Measurements from ENCODE around the gene CDH23. TPM values are rescaled to one million over a fixed set of nuclear protein-coding genes. Genes with fewer than 3 reads are reported as not detected.

CDH23 gene
- total and polyA plus RNA-seq, 2 experiments from 2014 or later: 0.30 to 1.5 TPM

- Histone ChIP-seq H2AFZ (no peak overlapping the region), H3K27me3 (no peaks in the 10 kb centered on the region), H3K4me3 (no peak overlapping the region), H3K4me2 (no peak overlapping the region), H3K36me3 (replicated peaks; ENCODE audit: insufficient read depth, low read depth) (no peaks in the 10 kb centered on the region), H3K79me2 (no peaks in the 10 kb centered on the region), H4K20me1 (ENCODE audit: insufficient read depth, poor library complexity, severe bottlenecking) (no peaks in the 10 kb centered on the region), H3K27ac (no peak overlapping the region), H3K4me1 (ENCODE audit: insufficient read depth) (peaks cover 4% of the 10 kb centered on the region), H3K9me3 (ENCODE audit: low read depth) (no peaks in the 10 kb centered on the region), H3K9me2 (replicated peaks; ENCODE audit: insufficient read depth) (no peaks in the 10 kb centered on the region)
- WGBS (ENCODE audit: low lambda C conversion rate, missing lambda C conversion rate): 68% methylated on average over 11 of the region's 11 CpGs
- no peak for DNase-seq (ENCODE audit: low spot score)
- TF ChIP-seq EZH2 (IDR thresholded peaks at IDR 0.05; ENCODE audit: borderline replicate concordance): no peak
- TF ChIP-seq, protein P1, sequence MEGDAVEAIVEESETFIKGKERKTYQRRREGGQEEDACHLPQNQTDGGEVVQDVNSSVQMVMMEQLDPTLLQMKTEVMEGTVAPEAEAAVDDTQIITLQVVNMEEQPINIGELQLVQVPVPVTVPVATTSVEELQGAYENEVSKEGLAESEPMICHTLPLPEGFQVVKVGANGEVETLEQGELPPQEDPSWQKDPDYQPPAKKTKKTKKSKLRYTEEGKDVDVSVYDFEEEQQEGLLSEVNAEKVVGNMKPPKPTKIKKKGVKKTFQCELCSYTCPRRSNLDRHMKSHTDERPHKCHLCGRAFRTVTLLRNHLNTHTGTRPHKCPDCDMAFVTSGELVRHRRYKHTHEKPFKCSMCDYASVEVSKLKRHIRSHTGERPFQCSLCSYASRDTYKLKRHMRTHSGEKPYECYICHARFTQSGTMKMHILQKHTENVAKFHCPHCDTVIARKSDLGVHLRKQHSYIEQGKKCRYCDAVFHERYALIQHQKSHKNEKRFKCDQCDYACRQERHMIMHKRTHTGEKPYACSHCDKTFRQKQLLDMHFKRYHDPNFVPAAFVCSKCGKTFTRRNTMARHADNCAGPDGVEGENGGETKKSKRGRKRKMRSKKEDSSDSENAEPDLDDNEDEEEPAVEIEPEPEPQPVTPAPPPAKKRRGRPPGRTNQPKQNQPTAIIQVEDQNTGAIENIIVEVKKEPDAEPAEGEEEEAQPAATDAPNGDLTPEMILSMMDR (IDR thresholded peaks at IDR 0.05; ENCODE audit: poor library complexity): no peak
These were observed 264.4 kb downstream of the CDH23 start for GRCh38 chr10:71661060-71661622.

DNA sequence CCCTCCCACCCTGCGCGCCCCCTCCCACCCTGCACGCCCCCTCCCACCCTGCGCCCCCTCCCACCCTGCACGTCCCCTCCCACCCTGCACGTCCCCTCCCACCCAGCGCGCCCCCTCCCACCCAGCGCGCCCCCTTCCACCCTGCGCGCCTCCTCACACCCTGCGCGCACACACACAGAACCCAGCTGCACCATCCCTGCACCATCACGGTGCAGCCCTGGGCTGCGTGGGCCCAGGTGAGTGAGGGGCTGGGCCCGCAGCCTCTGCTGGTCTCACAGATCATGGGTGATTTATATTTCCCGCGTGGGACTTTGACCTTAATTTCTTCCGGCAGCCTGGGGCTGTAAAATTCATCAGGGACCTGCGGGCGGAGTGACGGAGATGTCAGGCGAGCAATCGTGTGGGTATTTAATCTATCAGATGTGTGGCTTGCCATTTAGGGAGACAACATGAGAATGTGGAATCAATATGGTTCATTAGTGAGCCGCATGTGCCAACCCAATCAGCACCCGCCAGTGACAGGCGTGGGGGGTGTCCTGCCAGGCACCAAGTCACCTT is 265.1 kb downstream of the CDH23 start:
- Histone ChIP-seq H3K27ac (no peak overlapping the region), H3K9me3 (ENCODE audit: low read depth) (no peaks in the 10 kb centered on the region), H3K36me3 (replicated peaks; ENCODE audit: insufficient read depth, low read depth) (no peaks in the 10 kb centered on the region), H3K4me1 (ENCODE audit: insufficient read depth) (peaks cover 12% of the 10 kb centered on the region), H3K79me2 (no peaks in the 10 kb centered on the region), H4K20me1 (ENCODE audit: insufficient read depth, poor library complexity, severe bottlenecking) (no peaks in the 10 kb centered on the region), H3K27me3 (no peaks in the 10 kb centered on the region), H2AFZ (no peak overlapping the region), H3K4me3 (no peak overlapping the region), H3K9me2 (replicated peaks; ENCODE audit: insufficient read depth) (no peaks in the 10 kb centered on the region), H3K4me2 (no peak overlapping the region)
- 88% methylated on average over 18 of the region's 28 CpGs for WGBS (ENCODE audit: low lambda C conversion rate, missing lambda C conversion rate)
- DNase-seq (ENCODE audit: low spot score): no peak
- TF ChIP-seq, protein P1 (IDR thresholded peaks at IDR 0.05; ENCODE audit: poor library complexity): no peak
- TF ChIP-seq EZH2phosphoT487 (IDR thresholded peaks at IDR 0.05; ENCODE audit: low read depth, severe bottlenecking, unreplicated experiment) (no peak), EZH2 (IDR thresholded peaks at IDR 0.05; ENCODE audit: borderline replicate concordance) (no peak)

- H3K4me2 ChIP-seq: no peak overlapping the region
- peaks cover 14% of the 10 kb centered on the region for H3K4me1 ChIP-seq (ENCODE audit: insufficient read depth)
- H3K4me3 ChIP-seq: no peak overlapping the region
- H3K27ac ChIP-seq: no peak overlapping the region
- DNase-seq (ENCODE audit: low spot score): no peak
- no peaks in the 10 kb centered on the region for H3K9me3 ChIP-seq (ENCODE audit: low read depth)
- no peaks in the 10 kb centered on the region for H4K20me1 ChIP-seq (ENCODE audit: insufficient read depth, poor library complexity, severe bottlenecking)
- H3K9me2 ChIP-seq (replicated peaks; ENCODE audit: insufficient read depth): no peaks in the 10 kb centered on the region
- no peaks in the 10 kb centered on the region for H3K79me2 ChIP-seq
- no peak overlapping the region for H2AFZ ChIP-seq
- H3K36me3 ChIP-seq (replicated peaks; ENCODE audit: insufficient read depth, low read depth): no peaks in the 10 kb centered on the region
- 71% methylated on average over 6 of the region's 7 CpGs for WGBS (ENCODE audit: low lambda C conversion rate, missing lambda C conversion rate)
- H3K27me3 ChIP-seq: no peaks in the 10 kb centered on the region
- TF ChIP-seq EZH2phosphoT487 (IDR thresholded peaks at IDR 0.05; ENCODE audit: low read depth, severe bottlenecking, unreplicated experiment): no peak
- no peak for TF ChIP-seq EZH2 (IDR thresholded peaks at IDR 0.05; ENCODE audit: borderline replicate concordance)
- TF ChIP-seq, protein P1 (IDR thresholded peaks at IDR 0.05; ENCODE audit: poor library complexity): no peak
These were observed 266.6 kb downstream of the CDH23 start for GRCh38 chr10:71663311-71663710.
